Measurements from ENCODE around the gene SHANK1.

GRCh38 chr19:50749490-50749889, 29.9 kb upstream of the SHANK1 start:
- TF ChIP-seq CTCF (IDR thresholded peaks at IDR 0.05) = no peak
- no peak for TF ChIP-seq POLR2A (IDR thresholded peaks at IDR 0.05)

Data from thyroid gland (tissue), 4 donors.